Measurements from ENCODE around the gene NUDT1.

The NUDT1 gene

GRCh38 chr7:2205036-2205780 is 36.8 kb upstream of the NUDT1 start:
- DNase-seq = no peak

- DNase-seq = no peak
Observed at GRCh38 chr7:2208712-2209111, 33.3 kb upstream of the NUDT1 start.

- DNase-seq = peak; percentile 72 to 80
Observed at GRCh38 chr7:2209146-2209960, 32.7 kb upstream of the NUDT1 start.

- DNase-seq = no peak
Observed at GRCh38 chr7:2209961-2210323, 32.1 kb upstream of the NUDT1 start.

GRCh38 chr7:2210551-2211258 is 31.3 kb upstream of the NUDT1 start:
- DNase-seq = no peak

- DNase-seq = no peak
Observed at GRCh38 chr7:2211259-2211880, 30.7 kb upstream of the NUDT1 start.

GRCh38 chr7:2211926-2212325 is 30.1 kb upstream of the NUDT1 start:
- no peak for DNase-seq

GRCh38 chr7:2212906-2213305 is 29.1 kb upstream of the NUDT1 start:
- DNase-seq = no peak

GRCh38 chr7:2213551-2214215 is 28.3 kb upstream of the NUDT1 start:
- no peak for DNase-seq

- DNase-seq = no peak
Observed at GRCh38 chr7:2214636-2215035, 27.4 kb upstream of the NUDT1 start.

GRCh38 chr7:2215851-2216250 is 26.2 kb upstream of the NUDT1 start:
- no peak for DNase-seq

GRCh38 chr7:2217206-2217605 is 24.8 kb upstream of the NUDT1 start:
- no peak for DNase-seq

GRCh38 chr7:2217716-2218443 is 24.1 kb upstream of the NUDT1 start:
- DNase-seq = no peak

GRCh38 chr7:2218444-2218785 is 23.6 kb upstream of the NUDT1 start:
- DNase-seq = no peak

- DNase-seq = no peak
Observed at GRCh38 chr7:2219136-2219535, 22.9 kb upstream of the NUDT1 start.

- DNase-seq = no peak
Observed at GRCh38 chr7:2219606-2220005, 22.4 kb upstream of the NUDT1 start.

GRCh38 chr7:2220030-2220429 is 22.0 kb upstream of the NUDT1 start:
- no peak for DNase-seq

GRCh38 chr7:2220506-2220905 is 21.5 kb upstream of the NUDT1 start:
- DNase-seq = no peak

GRCh38 chr7:2220954-2221353 is 21.1 kb upstream of the NUDT1 start:
- no peak for DNase-seq

GRCh38 chr7:2222516-2222915 is 19.5 kb upstream of the NUDT1 start:
- no peak for DNase-seq

GRCh38 chr7:2223321-2223720 is 18.7 kb upstream of the NUDT1 start:
- DNase-seq = no peak

GRCh38 chr7:2224491-2224928 is 17.5 kb upstream of the NUDT1 start:
- DNase-seq = no peak

All from SHP77 (cell line).